Measurements from ENCODE around the gene MAP2K3.
"Not testable (repeated sequence)": the region's sequence is repeated elsewhere in the genome, so short reads cannot be mapped to it uniquely, and the experiment has no call there.

DNA sequence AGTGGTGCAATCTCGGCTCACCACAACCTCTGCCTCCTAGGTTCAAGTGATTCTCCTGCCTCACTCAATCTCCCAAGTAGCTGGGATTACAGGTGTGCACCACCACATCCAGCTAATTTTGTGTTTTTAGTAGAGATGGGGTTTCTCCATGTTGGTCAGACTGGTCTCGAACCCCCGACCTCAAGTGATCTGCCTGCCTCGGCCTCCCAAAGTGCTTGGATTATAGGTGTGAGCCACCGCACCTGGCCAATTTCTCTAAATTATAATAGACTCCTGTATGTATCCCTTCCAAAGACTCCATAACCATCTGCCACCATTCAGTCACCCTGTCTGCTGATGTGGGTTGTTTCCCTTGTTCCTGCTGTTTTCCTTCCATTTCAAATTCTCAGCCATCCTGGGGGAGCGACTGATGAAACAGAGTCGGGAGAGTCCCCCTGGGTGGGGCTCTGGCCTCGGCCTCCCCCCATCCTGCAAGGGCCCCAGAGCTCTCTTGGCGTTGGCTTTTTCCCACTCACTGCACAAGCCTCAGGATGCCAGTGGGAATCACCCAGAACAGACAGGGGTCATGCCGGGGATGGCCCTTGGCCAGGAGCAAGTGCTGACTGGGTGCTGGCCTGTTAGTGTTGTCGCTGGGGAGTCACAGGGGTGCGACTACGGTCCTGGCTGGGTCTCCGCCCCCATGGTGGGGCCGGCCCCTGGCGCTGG is 25.7 kb downstream of the MAP2K3 start:
- TF ChIP-seq POLR2AphosphoS5 (IDR thresholded peaks at IDR 0.05): not testable (repeated sequence)
- TF ChIP-seq, protein P1, sequence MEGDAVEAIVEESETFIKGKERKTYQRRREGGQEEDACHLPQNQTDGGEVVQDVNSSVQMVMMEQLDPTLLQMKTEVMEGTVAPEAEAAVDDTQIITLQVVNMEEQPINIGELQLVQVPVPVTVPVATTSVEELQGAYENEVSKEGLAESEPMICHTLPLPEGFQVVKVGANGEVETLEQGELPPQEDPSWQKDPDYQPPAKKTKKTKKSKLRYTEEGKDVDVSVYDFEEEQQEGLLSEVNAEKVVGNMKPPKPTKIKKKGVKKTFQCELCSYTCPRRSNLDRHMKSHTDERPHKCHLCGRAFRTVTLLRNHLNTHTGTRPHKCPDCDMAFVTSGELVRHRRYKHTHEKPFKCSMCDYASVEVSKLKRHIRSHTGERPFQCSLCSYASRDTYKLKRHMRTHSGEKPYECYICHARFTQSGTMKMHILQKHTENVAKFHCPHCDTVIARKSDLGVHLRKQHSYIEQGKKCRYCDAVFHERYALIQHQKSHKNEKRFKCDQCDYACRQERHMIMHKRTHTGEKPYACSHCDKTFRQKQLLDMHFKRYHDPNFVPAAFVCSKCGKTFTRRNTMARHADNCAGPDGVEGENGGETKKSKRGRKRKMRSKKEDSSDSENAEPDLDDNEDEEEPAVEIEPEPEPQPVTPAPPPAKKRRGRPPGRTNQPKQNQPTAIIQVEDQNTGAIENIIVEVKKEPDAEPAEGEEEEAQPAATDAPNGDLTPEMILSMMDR (IDR thresholded peaks at IDR 0.05): not testable (repeated sequence)

Measured in esophagus muscularis mucosa (tissue), 3 donors.